ENCODE results near the gene CRTC1. TPM values are rescaled to one million over a fixed set of nuclear protein-coding genes. Genes with fewer than 3 reads are reported as not detected.

The CRTC1 gene
- polyA plus RNA-seq, 2 of the 4 experiments (the other 2 are of a cell fraction) = 0.87 to 4.0 TPM

GRCh38 chr19:18776288-18776594 lies 92.8 kb downstream of the CRTC1 start:
- no peak for FAIRE-seq
- Histone ChIP-seq H3K27ac (peak overlapping the region; percentile 54 to 78; a peak in 4 of 6 replicates), H3K4me3 (no peak overlapping the region), H3K9me3 (no peaks in the 10 kb centered on the region), H3K4me2 (peak overlapping the region; percentile 26), H3K4me1 (peaks cover 13% of the 10 kb centered on the region)
- ChIA-PET POLR2A (no interaction called here), CTCF (interaction anchor here (0.8 to 1.8 kb wide), 3 partner anchors 17 to 183 kb away, joined by 3 to 6 read pairs (median 3); no protein-coding TSS in a partner anchor)
- no peak for TF ChIP-seq KDM5A (IDR thresholded peaks at IDR 0.05)
- no peak for TF ChIP-seq RCOR1 (IDR thresholded peaks at IDR 0.05; ENCODE audit: low read depth, low read length)
- TF ChIP-seq ZSCAN20 (CRISPR knock-in tag; IDR thresholded peaks at IDR 0.05) = no peak
- no peak for TF ChIP-seq MAFK (IDR thresholded peaks at IDR 0.05; ENCODE audit: partially characterized antibody)
- no peak for TF ChIP-seq EP300 (IDR thresholded peaks at IDR 0.05)
- no peak for TF ChIP-seq CBX2 (IDR thresholded peaks at IDR 0.05; ENCODE audit: borderline replicate concordance, low read depth)
- TF ChIP-seq HOXB5 (CRISPR knock-in tag; IDR thresholded peaks at IDR 0.05) = no peak
- TF ChIP-seq ZFP36 (IDR thresholded peaks at IDR 0.05; ENCODE audit: borderline replicate concordance, partially characterized antibody) = no peak
- no peak for TF ChIP-seq MAZ (IDR thresholded peaks at IDR 0.05; ENCODE audit: borderline replicate concordance, low read depth, low read length)
- TF ChIP-seq, protein P1, sequence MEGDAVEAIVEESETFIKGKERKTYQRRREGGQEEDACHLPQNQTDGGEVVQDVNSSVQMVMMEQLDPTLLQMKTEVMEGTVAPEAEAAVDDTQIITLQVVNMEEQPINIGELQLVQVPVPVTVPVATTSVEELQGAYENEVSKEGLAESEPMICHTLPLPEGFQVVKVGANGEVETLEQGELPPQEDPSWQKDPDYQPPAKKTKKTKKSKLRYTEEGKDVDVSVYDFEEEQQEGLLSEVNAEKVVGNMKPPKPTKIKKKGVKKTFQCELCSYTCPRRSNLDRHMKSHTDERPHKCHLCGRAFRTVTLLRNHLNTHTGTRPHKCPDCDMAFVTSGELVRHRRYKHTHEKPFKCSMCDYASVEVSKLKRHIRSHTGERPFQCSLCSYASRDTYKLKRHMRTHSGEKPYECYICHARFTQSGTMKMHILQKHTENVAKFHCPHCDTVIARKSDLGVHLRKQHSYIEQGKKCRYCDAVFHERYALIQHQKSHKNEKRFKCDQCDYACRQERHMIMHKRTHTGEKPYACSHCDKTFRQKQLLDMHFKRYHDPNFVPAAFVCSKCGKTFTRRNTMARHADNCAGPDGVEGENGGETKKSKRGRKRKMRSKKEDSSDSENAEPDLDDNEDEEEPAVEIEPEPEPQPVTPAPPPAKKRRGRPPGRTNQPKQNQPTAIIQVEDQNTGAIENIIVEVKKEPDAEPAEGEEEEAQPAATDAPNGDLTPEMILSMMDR (IDR thresholded peaks at IDR 0.05) = 0 out of 3 replicates have a peak, but pooled peaks have one; percentile 17
- TF ChIP-seq HDAC2 (IDR thresholded peaks at IDR 0.05) = no peak
- TF ChIP-seq REST (IDR thresholded peaks at IDR 0.05) = no peak
- TF ChIP-seq HES2 (IDR thresholded peaks at IDR 0.05) = no peak
- no peak for TF ChIP-seq MYC (IDR thresholded peaks at IDR 0.05; ENCODE audit: borderline replicate concordance, low read length)
- no peak for TF ChIP-seq GATA3 (IDR thresholded peaks at IDR 0.05; ENCODE audit: borderline replicate concordance)
- TF ChIP-seq, protein P2, sequence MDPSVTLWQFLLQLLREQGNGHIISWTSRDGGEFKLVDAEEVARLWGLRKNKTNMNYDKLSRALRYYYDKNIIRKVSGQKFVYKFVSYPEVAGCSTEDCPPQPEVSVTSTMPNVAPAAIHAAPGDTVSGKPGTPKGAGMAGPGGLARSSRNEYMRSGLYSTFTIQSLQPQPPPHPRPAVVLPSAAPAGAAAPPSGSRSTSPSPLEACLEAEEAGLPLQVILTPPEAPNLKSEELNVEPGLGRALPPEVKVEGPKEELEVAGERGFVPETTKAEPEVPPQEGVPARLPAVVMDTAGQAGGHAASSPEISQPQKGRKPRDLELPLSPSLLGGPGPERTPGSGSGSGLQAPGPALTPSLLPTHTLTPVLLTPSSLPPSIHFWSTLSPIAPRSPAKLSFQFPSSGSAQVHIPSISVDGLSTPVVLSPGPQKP (IDR thresholded peaks at IDR 0.05; ENCODE audit: low read depth, low read length) = no peak
- TF ChIP-seq CBX8 (IDR thresholded peaks at IDR 0.05) = no peak
- TF ChIP-seq SMC3 (IDR thresholded peaks at IDR 0.05) = peak; percentile 14; the same call in 1 of the 3 replicates
- no peak for TF ChIP-seq RNF2 (IDR thresholded peaks at IDR 0.05; ENCODE audit: borderline replicate concordance, low read depth)
- no peak for TF ChIP-seq CHD2 (IDR thresholded peaks at IDR 0.05; ENCODE audit: low read length, partially characterized antibody)
- TF ChIP-seq POLR2A (IDR thresholded peaks at IDR 0.05; ENCODE audit: low read length) = no peak
- no peak for TF ChIP-seq NFE2L2 (conservative IDR thresholded peaks at IDR 0.05; ENCODE audit: low read length)
- no peak for TF ChIP-seq TFCP2L1 (CRISPR knock-in tag; IDR thresholded peaks at IDR 0.05)
- no peak for TF ChIP-seq CHD4 (IDR thresholded peaks at IDR 0.05; ENCODE audit: borderline replicate concordance)
- no peak for TF ChIP-seq E2F6 (IDR thresholded peaks at IDR 0.05; ENCODE audit: borderline replicate concordance, low read depth)
- TF ChIP-seq KDM1A (IDR thresholded peaks at IDR 0.05; ENCODE audit: low read depth) = no peak
- no peak for TF ChIP-seq FOSL2 (IDR thresholded peaks at IDR 0.05)
- peak; percentile 4; the same call in 1 of the 2 replicates for TF ChIP-seq FOSL2 (CRISPR knock-in tag; IDR thresholded peaks at IDR 0.05)
- no peak for TF ChIP-seq FOSB (CRISPR knock-in tag; IDR thresholded peaks at IDR 0.05)
- TF ChIP-seq HMGXB4 (CRISPR knock-in tag; IDR thresholded peaks at IDR 0.05; ENCODE audit: borderline replicate concordance) = no peak
- 0 out of 5 replicates have a peak, but pooled peaks of 1 of the 2 experiments have one; percentile 14 for TF ChIP-seq RAD21 (conservative IDR thresholded peaks at IDR 0.05 in 1 of 2, IDR thresholded peaks at IDR 0.05 in 1 of 2)
- no peak for TF ChIP-seq SREBF2 (IDR thresholded peaks at IDR 0.05)
- peak; percentile 49 to 69; a peak in 5 of 6 replicates for ATAC-seq
- DNase-seq (ENCODE audit: low read depth in 1 of 2, low spot score in 1 of 2) = no peak
- WGBS (ENCODE audit: missing lambda C conversion rate) = 39% methylated on average over 3 of the region's 8 CpGs

Data from A549 (cell line).